GM12875 (cell line): ENCODE measurements around the gene SH3PXD2B.

Experiments used
- H3K4me3 ChIP-seq: one replicate; pipeline ENCODE4 v1.5.1; 2011; ENCODE audit warnings: low read depth, low read length, control low read depth
- CTCF ChIP-seq: IDR thresholded peaks from 2 replicates; pipeline ENCODE4 v1.5.1; 2011; ENCODE audit warnings: low read depth, mild to moderate bottlenecking, control low read depth, inconsistent platforms, low read length, moderate library complexity, borderline replicate concordance; ENCODE audit not compliant: insufficient read depth

SH3PXD2B gene

GRCh38 chr5:172430354-172430753, 24.0 kb downstream of the SH3PXD2B start:
- no peak overlapping the region for H3K4me3 ChIP-seq
- TF ChIP-seq CTCF, result no peak

GRCh38 chr5:172429201-172429940, 25.0 kb downstream of the SH3PXD2B start:
- TF ChIP-seq CTCF, result no peak
- H3K4me3 ChIP-seq, result no peak overlapping the region

- H3K4me3 ChIP-seq, result no peak overlapping the region
- TF ChIP-seq CTCF, result no peak
Measured at GRCh38 chr5:172428224-172429166, 25.8 kb downstream of the SH3PXD2B start.

GRCh38 chr5:172427202-172427601, 27.1 kb downstream of the SH3PXD2B start:
- H3K4me3 ChIP-seq, result no peak overlapping the region
- no peak for TF ChIP-seq CTCF

GRCh38 chr5:172426086-172426485, 28.2 kb downstream of the SH3PXD2B start:
- no peak for TF ChIP-seq CTCF
- H3K4me3 ChIP-seq, result no peak overlapping the region

- no peak overlapping the region for H3K4me3 ChIP-seq
- TF ChIP-seq CTCF, result no peak
Measured at GRCh38 chr5:172425402-172425801, 28.9 kb downstream of the SH3PXD2B start.
